Gastroesophageal sphincter (tissue), 3 donors: Measurements from ENCODE around the gene POFUT2.

Source experiments
- CTCF ChIP-seq, 4 experiments: fragments of 200-600 bp in 2 of 4; fragments of 450-650 bp in 2 of 4; sonication (generic) in 1 of 4; IDR thresholded peaks; one replicate each; pipeline ENCODE4 v1.5.1; 2017 to 2019; ENCODE audit warnings: antibody characterized with exemption in 4 of 4, mild to moderate bottlenecking in 2 of 4, moderate library complexity in 2 of 4
- EP300 ChIP-seq: sonication (generic); formaldehyde crosslinking; IDR thresholded peaks from one replicate; pipeline ENCODE4 v1.6.1; 2017; ENCODE audit warnings: antibody characterized with exemption, mild to moderate bottlenecking
- POLR2A ChIP-seq, 2 donors: fragments of 450-650 bp; IDR thresholded peaks; one replicate each; pipeline ENCODE4 v1.6.1; 2017; ENCODE audit warnings: antibody characterized with exemption in 2 of 2, mild to moderate bottlenecking in 2 of 2, moderate library complexity in 1 of 2
- POLR2AphosphoS5 ChIP-seq: sonication (generic); formaldehyde crosslinking; IDR thresholded peaks from one replicate; pipeline ENCODE4 v1.6.1; 2017; ENCODE audit warnings: antibody characterized with exemption

- TF ChIP-seq CTCF (IDR thresholded peaks at IDR 0.05) = no peak
- no peak for TF ChIP-seq EP300
- no peak for TF ChIP-seq POLR2A (IDR thresholded peaks at IDR 0.05)
- TF ChIP-seq POLR2AphosphoS5 = no peak
Measured at GRCh38 chr21:45295576-45296365, 8.1 kb upstream of the POFUT2 start.
